NCI-H1417 treated with DMSO at 0.1 percent for 48 hours (cell line): ENCODE data around the gene ARMC5.
"Not testable (repeated sequence)": the region's sequence is repeated elsewhere in the genome, so short reads cannot be mapped to it uniquely, and the experiment has no call there.

Experiments used
- DNase-seq: peaks from one replicate; lab custom pipeline; 2025; lab: John Stamatoyannopoulos, UW

Gene ARMC5

GRCh38 chr16:31430380-31431052, 28.8 kb upstream of the ARMC5 start:
- no peak for DNase-seq

- DNase-seq: no peak
These were observed 23.7 kb upstream of the ARMC5 start for GRCh38 chr16:31435341-31436220.

- no peak for DNase-seq
These were observed 22.9 kb upstream of the ARMC5 start for GRCh38 chr16:31436221-31437045.

- no peak for DNase-seq
These were observed 20.9 kb upstream of the ARMC5 start for GRCh38 chr16:31438414-31438813.

- DNase-seq: not testable (repeated sequence)
These were observed 20.3 kb upstream of the ARMC5 start for GRCh38 chr16:31439023-31439422.

- DNase-seq: no peak
These were observed 19.8 kb upstream of the ARMC5 start for GRCh38 chr16:31439519-31439918.

- no peak for DNase-seq
These were observed 18.7 kb upstream of the ARMC5 start for GRCh38 chr16:31440516-31441184.

GRCh38 chr16:31441956-31442355, 17.3 kb upstream of the ARMC5 start:
- DNase-seq: no peak

GRCh38 chr16:31445931-31446330, 13.4 kb upstream of the ARMC5 start:
- DNase-seq: not testable (repeated sequence)

- DNase-seq: no peak
These were observed 8.1 kb upstream of the ARMC5 start for GRCh38 chr16:31451201-31451600.

GRCh38 chr16:31451681-31452351, 7.5 kb upstream of the ARMC5 start:
- no peak for DNase-seq

GRCh38 chr16:31452631-31453106, 6.6 kb upstream of the ARMC5 start:
- DNase-seq: no peak

- no peak for DNase-seq
These were observed 5.8 kb upstream of the ARMC5 start for GRCh38 chr16:31453255-31454204.

- no peak for DNase-seq
These were observed 3.5 kb upstream of the ARMC5 start for GRCh38 chr16:31455601-31456314.

GRCh38 chr16:31456988-31457360, 2.3 kb upstream of the ARMC5 start:
- no peak for DNase-seq

- no peak for DNase-seq
These were observed 1.0 kb upstream of the ARMC5 start for GRCh38 chr16:31458073-31458843.

GRCh38 chr16:31459687-31460581, 633 bp downstream of the ARMC5 start:
- peak; percentile 87 for DNase-seq

- no peak for DNase-seq
These were observed 1.3 kb downstream of the ARMC5 start for GRCh38 chr16:31460582-31461002.
